ENCODE results near the gene TERT.

DNA sequence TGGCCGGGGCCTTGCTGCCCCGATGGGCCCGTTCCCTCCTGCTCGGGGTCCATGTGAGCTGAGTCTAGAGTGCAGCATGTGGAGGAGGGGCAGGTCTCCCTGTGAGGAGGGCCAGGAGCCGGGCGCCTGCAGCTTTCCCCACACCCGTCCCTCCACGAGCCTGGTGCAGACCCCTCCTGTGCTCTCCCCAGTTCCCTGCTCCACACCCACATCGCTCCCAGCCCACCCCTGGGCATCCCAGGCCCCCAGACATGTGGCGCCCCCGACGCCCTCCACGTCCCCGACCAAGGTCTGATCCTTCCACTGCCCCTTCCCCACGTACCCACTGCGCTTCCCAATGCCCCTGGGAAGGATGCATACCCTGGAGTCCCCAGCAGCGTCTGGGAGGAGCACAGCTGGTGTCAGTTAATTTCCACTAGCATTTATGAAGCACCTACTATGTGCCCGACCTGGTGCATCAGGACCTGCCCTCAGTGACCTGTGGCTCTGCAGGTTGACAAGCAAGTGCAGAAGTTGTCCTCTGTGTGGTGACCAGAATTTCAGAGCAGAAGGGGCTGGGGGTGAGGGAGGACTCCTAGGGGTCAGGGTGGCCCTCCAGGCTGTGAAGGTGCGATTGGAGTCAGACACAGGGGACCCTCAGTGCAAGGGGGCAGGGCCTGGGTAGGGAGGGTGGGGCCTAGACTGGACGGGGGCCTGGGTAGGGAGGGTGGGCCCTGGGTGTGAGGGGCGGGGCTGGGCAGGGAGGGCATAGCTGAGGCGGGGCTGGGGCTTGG is 80.5 kb downstream of the TERT start:
- TF ChIP-seq, protein P1, sequence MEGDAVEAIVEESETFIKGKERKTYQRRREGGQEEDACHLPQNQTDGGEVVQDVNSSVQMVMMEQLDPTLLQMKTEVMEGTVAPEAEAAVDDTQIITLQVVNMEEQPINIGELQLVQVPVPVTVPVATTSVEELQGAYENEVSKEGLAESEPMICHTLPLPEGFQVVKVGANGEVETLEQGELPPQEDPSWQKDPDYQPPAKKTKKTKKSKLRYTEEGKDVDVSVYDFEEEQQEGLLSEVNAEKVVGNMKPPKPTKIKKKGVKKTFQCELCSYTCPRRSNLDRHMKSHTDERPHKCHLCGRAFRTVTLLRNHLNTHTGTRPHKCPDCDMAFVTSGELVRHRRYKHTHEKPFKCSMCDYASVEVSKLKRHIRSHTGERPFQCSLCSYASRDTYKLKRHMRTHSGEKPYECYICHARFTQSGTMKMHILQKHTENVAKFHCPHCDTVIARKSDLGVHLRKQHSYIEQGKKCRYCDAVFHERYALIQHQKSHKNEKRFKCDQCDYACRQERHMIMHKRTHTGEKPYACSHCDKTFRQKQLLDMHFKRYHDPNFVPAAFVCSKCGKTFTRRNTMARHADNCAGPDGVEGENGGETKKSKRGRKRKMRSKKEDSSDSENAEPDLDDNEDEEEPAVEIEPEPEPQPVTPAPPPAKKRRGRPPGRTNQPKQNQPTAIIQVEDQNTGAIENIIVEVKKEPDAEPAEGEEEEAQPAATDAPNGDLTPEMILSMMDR (IDR thresholded peaks at IDR 0.05) = no peak
- TF ChIP-seq POLR2A (IDR thresholded peaks at IDR 0.05) = no peak

All from sigmoid colon (tissue), 3 donors.